Effector memory CD4-positive, alpha-beta T cell (primary cell): Measurements from ENCODE around the gene HSPB7.
"Not testable (repeated sequence)": the region's sequence is repeated elsewhere in the genome, so short reads cannot be mapped to it uniquely, and the experiment has no call there.

Experiments used
- DNase-seq, 3 donors: peaks; one replicate each; pipeline ENCODE4 v3.0.0-alpha.2; 2020
- H3K27ac ChIP-seq: 2 replicates; pipeline ENCODE4 v1.7.0; 2013; ENCODE audit warnings: mild to moderate bottlenecking, low read length, moderate library complexity; ENCODE audit not compliant: insufficient read depth, poor library complexity, severe bottlenecking
- H3K27me3 ChIP-seq: replicated peaks from 2 replicates; pipeline ENCODE4 v1.7.0; 2013; ENCODE audit warnings: mild to moderate bottlenecking, low read length; ENCODE audit not compliant: insufficient read depth, control insufficient read depth, poor library complexity, severe bottlenecking
- H3K36me3 ChIP-seq: 2 replicates; pipeline ENCODE4 v1.7.0; 2013; ENCODE audit warnings: mild to moderate bottlenecking, low read length, moderate library complexity; ENCODE audit not compliant: control insufficient read depth, insufficient read depth
- H3K4me1 ChIP-seq: 2 replicates; pipeline ENCODE4 v1.7.0; 2013; ENCODE audit warnings: low read length, mild to moderate bottlenecking; ENCODE audit not compliant: control insufficient read depth, insufficient read depth, poor library complexity, severe bottlenecking
- H3K4me3 ChIP-seq: 2 replicates; pipeline ENCODE4 v1.7.0; 2013; ENCODE audit warnings: low read length, low read depth, mild to moderate bottlenecking; ENCODE audit not compliant: insufficient read depth, poor library complexity, severe bottlenecking
- H3K9me3 ChIP-seq: 2 replicates; pipeline ENCODE4 v1.7.0; 2013; ENCODE audit warnings: mild to moderate bottlenecking, low read length, moderate library complexity; ENCODE audit not compliant: control insufficient read depth

Gene HSPB7

GRCh38 chr1:15983275-15983674 is 34.6 kb downstream of the HSPB7 start:
- H3K4me1 ChIP-seq, result no peaks in the 10 kb centered on the region
- no peak overlapping the region for H3K4me3 ChIP-seq
- no peaks in the 10 kb centered on the region for H3K9me3 ChIP-seq
- no peaks in the 10 kb centered on the region for H3K27me3 ChIP-seq
- no peaks in the 10 kb centered on the region for H3K36me3 ChIP-seq
- H3K27ac ChIP-seq, result no peak overlapping the region
- no peak for DNase-seq

GRCh38 chr1:15981679-15982078 is 36.2 kb downstream of the HSPB7 start:
- Histone ChIP-seq H3K36me3 (no peaks in the 10 kb centered on the region), H3K4me3 (no peak overlapping the region), H3K4me1 (no peaks in the 10 kb centered on the region), H3K9me3 (no peaks in the 10 kb centered on the region), H3K27ac (no peak overlapping the region), H3K27me3 (no peaks in the 10 kb centered on the region)
- no peak for DNase-seq

- not testable (repeated sequence) for H3K9me3 ChIP-seq, H3K4me3 ChIP-seq, H3K27me3 ChIP-seq, H3K36me3 ChIP-seq, H3K27ac ChIP-seq, DNase-seq
- H3K4me1 ChIP-seq, result peaks cover 12% of the 10 kb centered on the region
Measured at GRCh38 chr1:15977947-15978346, 39.9 kb downstream of the HSPB7 start.

- Histone ChIP-seq H3K4me3 (peak within 1 kb of the TSS; percentile 94), H3K27ac (peak within 1 kb of the TSS; percentile 82), H3K9me3 (no peaks in the 10 kb centered on the region), H3K36me3 (peaks cover 18% of the 10 kb centered on the region), H3K27me3 (no peaks in the 10 kb centered on the region), H3K4me1 (peaks cover 12% of the 10 kb centered on the region)
- peak; percentile 91 to 94 (median 94) for DNase-seq
Measured at GRCh38 chr1:15975805-15976680, 41.8 kb downstream of the HSPB7 start, which contains the start of gene ZBTB17. ZBTB17 (minus strand) TSS chr1:15976101; CDS start chr1:15948495, 27,606 bp downstream.

GRCh38 chr1:15975358-15975804 is 42.5 kb downstream of the HSPB7 start:
- H3K36me3 ChIP-seq, result peaks cover 18% of the 10 kb centered on the region
- no peaks in the 10 kb centered on the region for H3K9me3 ChIP-seq
- peak in 2 of 3 donors; percentile 60 to 64 for DNase-seq
- peak overlapping the region; percentile 94 for H3K4me3 ChIP-seq
- peaks cover 12% of the 10 kb centered on the region for H3K4me1 ChIP-seq
- H3K27me3 ChIP-seq, result no peaks in the 10 kb centered on the region
- peak overlapping the region; percentile 82 for H3K27ac ChIP-seq

- peak overlapping the region; percentile 94 for H3K4me3 ChIP-seq
- H3K27ac ChIP-seq, result peak overlapping the region; percentile 82
- no peak for DNase-seq
- H3K36me3 ChIP-seq, result peaks cover 18% of the 10 kb centered on the region
- no peaks in the 10 kb centered on the region for H3K27me3 ChIP-seq
- H3K4me1 ChIP-seq, result peaks cover 12% of the 10 kb centered on the region
- H3K9me3 ChIP-seq, result no peaks in the 10 kb centered on the region
Measured at GRCh38 chr1:15974855-15975254, 43.0 kb downstream of the HSPB7 start.

- DNase-seq, result no peak
- Histone ChIP-seq H3K27ac (no peak overlapping the region), H3K27me3 (no peaks in the 10 kb centered on the region), H3K4me1 (peaks cover 12% of the 10 kb centered on the region), H3K9me3 (no peaks in the 10 kb centered on the region), H3K36me3 (peaks cover 20% of the 10 kb centered on the region), H3K4me3 (no peak overlapping the region)
Measured at GRCh38 chr1:15973772-15974171, 44.1 kb downstream of the HSPB7 start.

GRCh38 chr1:15972409-15972808 is 45.4 kb downstream of the HSPB7 start:
- H3K27ac ChIP-seq, result no peak overlapping the region
- H3K27me3 ChIP-seq, result no peaks in the 10 kb centered on the region
- H3K9me3 ChIP-seq, result no peaks in the 10 kb centered on the region
- no peak for DNase-seq
- peaks cover 12% of the 10 kb centered on the region for H3K4me1 ChIP-seq
- H3K4me3 ChIP-seq, result no peak overlapping the region
- peaks cover 23% of the 10 kb centered on the region for H3K36me3 ChIP-seq

GRCh38 chr1:15970911-15971310 is 46.9 kb downstream of the HSPB7 start:
- peaks cover 20% of the 10 kb centered on the region for H3K4me1 ChIP-seq
- H3K27ac ChIP-seq, result no peak overlapping the region
- no peaks in the 10 kb centered on the region for H3K9me3 ChIP-seq
- peaks cover 23% of the 10 kb centered on the region for H3K36me3 ChIP-seq
- no peak overlapping the region for H3K4me3 ChIP-seq
- H3K27me3 ChIP-seq, result no peaks in the 10 kb centered on the region
- no peak for DNase-seq

- DNase-seq, result no peak
- no peaks in the 10 kb centered on the region for H3K9me3 ChIP-seq
- peaks cover 23% of the 10 kb centered on the region for H3K36me3 ChIP-seq
- peaks cover 20% of the 10 kb centered on the region for H3K4me1 ChIP-seq
- no peak overlapping the region for H3K4me3 ChIP-seq
- no peak overlapping the region for H3K27ac ChIP-seq
- H3K27me3 ChIP-seq, result no peaks in the 10 kb centered on the region
Measured at GRCh38 chr1:15969321-15969880, 48.4 kb downstream of the HSPB7 start.
